Vagina (tissue), 2 donors: ENCODE data around the gene KCNN3.

Experiments used
- POLR2AphosphoS5 ChIP-seq, 2 donors: sonication (generic); formaldehyde crosslinking; IDR thresholded peaks; one replicate each; pipeline ENCODE4 v1.9.0; 2017; ENCODE audit warnings: antibody characterized with exemption in 2 of 2, mild to moderate bottlenecking in 2 of 2, low read depth in 1 of 2; ENCODE audit not compliant: insufficient read depth in 1 of 2
- TF ChIP-seq, protein P1 (sequence below), 3 experiments: fragments of 450-650 bp in 2 of 3; fragments of 200-600 bp in 1 of 3; sonication (generic) in 1 of 3; IDR thresholded peaks; one replicate each; pipeline ENCODE4 v1.5.1; 2017 to 2019; ENCODE audit warnings: antibody characterized with exemption in 3 of 3, mild to moderate bottlenecking in 2 of 3, moderate library complexity in 2 of 3

DNA sequence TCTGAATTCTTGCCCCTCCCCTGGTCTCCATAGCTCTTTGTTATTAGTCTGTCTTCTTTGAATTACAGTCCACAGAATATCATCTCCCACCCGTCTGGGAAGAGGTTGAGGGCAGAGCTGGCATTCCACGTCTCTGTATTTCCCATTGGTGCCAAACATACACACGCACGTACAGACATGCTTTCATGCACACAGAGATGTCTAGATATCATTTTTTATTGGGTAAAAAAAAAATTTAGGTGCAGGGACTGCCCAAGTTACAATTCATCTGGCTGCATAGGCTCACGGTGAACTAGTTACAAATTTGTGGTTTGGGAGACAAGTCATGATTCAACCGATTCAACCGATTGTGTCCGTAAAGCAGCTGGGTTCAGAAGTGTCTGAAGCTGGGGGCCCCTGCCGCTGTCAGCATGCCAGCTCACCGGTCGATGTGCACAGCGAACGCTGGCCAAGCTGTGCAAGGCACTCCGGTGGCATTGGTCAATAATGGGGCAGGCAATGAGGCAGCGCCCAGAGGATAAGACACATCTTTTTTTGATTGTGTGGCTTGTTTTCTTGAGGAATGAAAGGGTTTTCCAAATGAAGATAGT, 73.7 kb downstream of the KCNN3 start:
- TF ChIP-seq, protein P1, sequence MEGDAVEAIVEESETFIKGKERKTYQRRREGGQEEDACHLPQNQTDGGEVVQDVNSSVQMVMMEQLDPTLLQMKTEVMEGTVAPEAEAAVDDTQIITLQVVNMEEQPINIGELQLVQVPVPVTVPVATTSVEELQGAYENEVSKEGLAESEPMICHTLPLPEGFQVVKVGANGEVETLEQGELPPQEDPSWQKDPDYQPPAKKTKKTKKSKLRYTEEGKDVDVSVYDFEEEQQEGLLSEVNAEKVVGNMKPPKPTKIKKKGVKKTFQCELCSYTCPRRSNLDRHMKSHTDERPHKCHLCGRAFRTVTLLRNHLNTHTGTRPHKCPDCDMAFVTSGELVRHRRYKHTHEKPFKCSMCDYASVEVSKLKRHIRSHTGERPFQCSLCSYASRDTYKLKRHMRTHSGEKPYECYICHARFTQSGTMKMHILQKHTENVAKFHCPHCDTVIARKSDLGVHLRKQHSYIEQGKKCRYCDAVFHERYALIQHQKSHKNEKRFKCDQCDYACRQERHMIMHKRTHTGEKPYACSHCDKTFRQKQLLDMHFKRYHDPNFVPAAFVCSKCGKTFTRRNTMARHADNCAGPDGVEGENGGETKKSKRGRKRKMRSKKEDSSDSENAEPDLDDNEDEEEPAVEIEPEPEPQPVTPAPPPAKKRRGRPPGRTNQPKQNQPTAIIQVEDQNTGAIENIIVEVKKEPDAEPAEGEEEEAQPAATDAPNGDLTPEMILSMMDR (IDR thresholded peaks at IDR 0.05) = no peak
- no peak for TF ChIP-seq POLR2AphosphoS5 (IDR thresholded peaks at IDR 0.05; ENCODE audit: insufficient read depth in 1 of 2, low read depth in 1 of 2)
